ENCODE data around the gene SNAP23.
A peak's percentile ranks its signal among the peaks of the same experiment; 100 is the strongest.

The SNAP23 gene

GRCh38 chr15:42495361-42496212 lies at the start of gene SNAP23:
SNAP23 (plus strand) TSS chr15:42495634; CDS start chr15:42511847, 16,213 bp downstream.
- peak; percentile 96 for DNase-seq

- no peak for DNase-seq
These were observed 47.8 kb upstream of the SNAP23 start for GRCh38 chr15:42447599-42447998.

- DNase-seq = no peak
These were observed 47.2 kb upstream of the SNAP23 start for GRCh38 chr15:42448281-42448680.

- no peak for DNase-seq
These were observed 45.5 kb upstream of the SNAP23 start for GRCh38 chr15:42449770-42450424.

GRCh38 chr15:42450425-42450790 lies 45.0 kb upstream of the SNAP23 start:
- no peak for DNase-seq

GRCh38 chr15:42453826-42454225 lies 41.6 kb upstream of the SNAP23 start:
- no peak for DNase-seq

GRCh38 chr15:42456531-42456930 lies 38.9 kb upstream of the SNAP23 start:
- no peak for DNase-seq

- DNase-seq = peak; percentile 65
These were observed 38.5 kb upstream of the SNAP23 start for GRCh38 chr15:42456971-42457370.

- peak; percentile 95 for DNase-seq
These were observed 37.7 kb upstream of the SNAP23 start for GRCh38 chr15:42457445-42458442.

- no peak for DNase-seq
These were observed 34.2 kb upstream of the SNAP23 start for GRCh38 chr15:42461261-42461660.

- DNase-seq = no peak
These were observed 29.7 kb upstream of the SNAP23 start for GRCh38 chr15:42465520-42466259.

GRCh38 chr15:42471002-42471401 lies 24.4 kb upstream of the SNAP23 start:
- no peak for DNase-seq

- no peak for DNase-seq
These were observed 20.6 kb upstream of the SNAP23 start for GRCh38 chr15:42474827-42475226.

- DNase-seq = no peak
These were observed 12.7 kb upstream of the SNAP23 start for GRCh38 chr15:42482701-42483100.

GRCh38 chr15:42483677-42484076 lies 11.8 kb upstream of the SNAP23 start:
- DNase-seq = no peak

GRCh38 chr15:42490291-42490670 lies 5.2 kb upstream of the SNAP23 start:
- no peak for DNase-seq

- DNase-seq = peak; percentile 93
These were observed 4.5 kb upstream of the SNAP23 start, which contains the start of gene ZNF106 for GRCh38 chr15:42490671-42491538. ZNF106 (minus strand) TSS chr15:42491141; CDS start chr15:42472289, 18,852 bp downstream.

GRCh38 chr15:42491539-42492225 lies 3.8 kb upstream of the SNAP23 start:
- DNase-seq = peak; percentile 78

- no peak for DNase-seq
These were observed 1.8 kb upstream of the SNAP23 start for GRCh38 chr15:42493679-42494078.

GRCh38 chr15:42494998-42495360 lies 455 bp upstream of the SNAP23 start:
- peak; percentile 79 for DNase-seq
